ENCODE measurements around the gene RAD51B.
"Not testable (repeated sequence)": the region's sequence is repeated elsewhere in the genome, so short reads cannot be mapped to it uniquely, and the experiment has no call there.

RAD51B gene

GRCh38 chr14:68020999-68021663 is 201.6 kb downstream of the RAD51B start:
- TF ChIP-seq, protein P1, sequence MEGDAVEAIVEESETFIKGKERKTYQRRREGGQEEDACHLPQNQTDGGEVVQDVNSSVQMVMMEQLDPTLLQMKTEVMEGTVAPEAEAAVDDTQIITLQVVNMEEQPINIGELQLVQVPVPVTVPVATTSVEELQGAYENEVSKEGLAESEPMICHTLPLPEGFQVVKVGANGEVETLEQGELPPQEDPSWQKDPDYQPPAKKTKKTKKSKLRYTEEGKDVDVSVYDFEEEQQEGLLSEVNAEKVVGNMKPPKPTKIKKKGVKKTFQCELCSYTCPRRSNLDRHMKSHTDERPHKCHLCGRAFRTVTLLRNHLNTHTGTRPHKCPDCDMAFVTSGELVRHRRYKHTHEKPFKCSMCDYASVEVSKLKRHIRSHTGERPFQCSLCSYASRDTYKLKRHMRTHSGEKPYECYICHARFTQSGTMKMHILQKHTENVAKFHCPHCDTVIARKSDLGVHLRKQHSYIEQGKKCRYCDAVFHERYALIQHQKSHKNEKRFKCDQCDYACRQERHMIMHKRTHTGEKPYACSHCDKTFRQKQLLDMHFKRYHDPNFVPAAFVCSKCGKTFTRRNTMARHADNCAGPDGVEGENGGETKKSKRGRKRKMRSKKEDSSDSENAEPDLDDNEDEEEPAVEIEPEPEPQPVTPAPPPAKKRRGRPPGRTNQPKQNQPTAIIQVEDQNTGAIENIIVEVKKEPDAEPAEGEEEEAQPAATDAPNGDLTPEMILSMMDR (IDR thresholded peaks at IDR 0.05; ENCODE audit: low read length, missing control alignments), result no peak
- no peak for DNase-seq (ENCODE audit: low read depth)
- H3K4me3 ChIP-seq (replicated peaks; ENCODE audit: low read depth, low read length), result no peak overlapping the region

DNA sequence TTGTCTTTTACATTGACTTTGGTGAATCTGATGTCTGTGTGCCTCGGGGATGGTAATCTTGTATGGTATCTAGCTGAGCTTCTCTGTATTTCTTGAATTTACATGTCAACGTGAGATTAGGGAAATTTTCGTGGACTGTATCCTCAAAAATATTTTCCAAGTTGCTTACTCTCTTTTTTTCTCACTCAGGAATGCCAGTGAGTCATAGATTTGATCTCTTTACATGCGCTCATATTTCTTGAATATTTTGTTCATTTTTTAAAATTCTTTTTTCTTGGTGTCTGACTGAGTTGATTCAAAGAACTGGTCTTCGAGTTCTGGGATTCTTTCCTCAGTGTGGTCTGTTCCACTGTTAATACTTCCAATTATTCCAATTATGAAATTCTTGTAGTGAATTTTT is 207.7 kb downstream of the RAD51B start:
- no peak overlapping the region for H3K4me3 ChIP-seq (replicated peaks; ENCODE audit: low read depth, low read length)
- DNase-seq (ENCODE audit: low read depth), result peak; percentile 42
- TF ChIP-seq, protein P1 (IDR thresholded peaks at IDR 0.05; ENCODE audit: low read length, missing control alignments), result no peak

DNA sequence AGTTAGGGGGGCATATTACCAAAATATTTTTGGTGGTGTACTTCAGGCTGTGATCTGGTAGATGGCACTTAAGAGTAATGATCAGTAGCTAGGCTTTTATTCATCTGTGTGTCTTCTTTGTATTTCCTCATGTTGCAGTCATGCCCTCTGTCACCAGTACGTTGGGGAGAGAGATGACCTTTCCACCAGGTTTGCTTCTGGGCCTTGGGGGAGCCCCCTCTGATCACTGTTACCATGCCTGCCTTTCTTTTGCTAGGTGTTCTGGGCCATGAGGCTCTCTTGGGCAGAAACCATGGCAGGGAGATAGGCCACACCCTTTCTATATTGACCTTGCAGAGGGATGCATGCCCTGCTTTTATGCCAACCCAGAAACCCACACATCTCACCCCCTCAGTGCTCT is 208.5 kb downstream of the RAD51B start:
- H3K4me3 ChIP-seq (replicated peaks; ENCODE audit: low read depth, low read length), result no peak overlapping the region
- no peak for DNase-seq (ENCODE audit: low read depth)
- TF ChIP-seq, protein P1 (IDR thresholded peaks at IDR 0.05; ENCODE audit: low read length, missing control alignments), result no peak

GRCh38 chr14:68031011-68031410 is 211.4 kb downstream of the RAD51B start:
- H3K4me3 ChIP-seq (replicated peaks; ENCODE audit: low read depth, low read length); DNase-seq (ENCODE audit: low read depth): not testable (repeated sequence)

DNA sequence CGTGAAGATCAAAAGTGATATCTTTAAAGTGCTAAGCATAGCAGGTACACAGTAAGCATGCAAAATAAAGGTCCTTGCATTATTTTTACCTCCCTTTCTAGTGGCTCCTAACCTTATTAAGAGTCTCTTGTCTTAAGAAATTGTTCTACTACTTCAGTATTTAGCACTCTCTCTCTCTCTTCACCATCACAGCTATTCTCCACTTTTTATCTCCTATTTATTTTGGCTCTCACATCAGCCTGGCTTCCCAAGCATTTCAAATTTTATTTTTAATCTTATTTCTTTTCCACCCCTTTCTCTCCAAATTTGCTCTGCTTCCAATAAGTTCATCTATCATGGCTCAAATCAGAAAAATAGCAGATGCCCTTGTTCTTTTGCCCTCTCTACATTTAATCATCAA is 212.6 kb downstream of the RAD51B start:
- no peak for DNase-seq (ENCODE audit: low read depth)
- no peak overlapping the region for H3K4me3 ChIP-seq (replicated peaks; ENCODE audit: low read depth, low read length)
- TF ChIP-seq, protein P1 (IDR thresholded peaks at IDR 0.05; ENCODE audit: low read length, missing control alignments), result no peak

GRCh38 chr14:68033336-68033932 is 213.9 kb downstream of the RAD51B start:
- TF ChIP-seq, protein P1 (IDR thresholded peaks at IDR 0.05; ENCODE audit: low read length, missing control alignments), result no peak
- no peak for DNase-seq (ENCODE audit: low read depth)
- H3K4me3 ChIP-seq (replicated peaks; ENCODE audit: low read depth, low read length), result no peak overlapping the region

GRCh38 chr14:68034896-68035295 is 215.3 kb downstream of the RAD51B start:
- TF ChIP-seq, protein P1 (IDR thresholded peaks at IDR 0.05; ENCODE audit: low read length, missing control alignments), result no peak
- H3K4me3 ChIP-seq (replicated peaks; ENCODE audit: low read depth, low read length), result no peak overlapping the region
- DNase-seq (ENCODE audit: low read depth), result no peak
